WTC11 (cell line): ENCODE results near the gene PDZK1IP1.

ENCODE experiments used
- CTCF ChIP-seq: fragments of 200-600 bp; IDR thresholded peaks from 2 replicates; pipeline ENCODE4 v1.8.0; 2022; ENCODE audit warnings: antibody characterized with exemption
- ETV6 ChIP-seq: sonication (generic); formaldehyde crosslinking; IDR thresholded peaks from 2 replicates; pipeline ENCODE4 v1.8.1; 2022; ENCODE audit warnings: mild to moderate bottlenecking, missing genetic modification reagents
- FOXP1 ChIP-seq: sonication (generic); formaldehyde crosslinking; IDR thresholded peaks from 2 replicates; pipeline ENCODE4 v1.8.0; 2022; ENCODE audit warnings: missing genetic modification reagents, mild to moderate bottlenecking, moderate library complexity, borderline replicate concordance
- HMGXB4 ChIP-seq: sonication (generic); formaldehyde crosslinking; IDR thresholded peaks from 2 replicates; pipeline ENCODE4 v1.8.1; 2023; ENCODE audit warnings: mild to moderate bottlenecking, moderate library complexity, missing genetic modification reagents
- NFE2L1 ChIP-seq: sonication (generic); formaldehyde crosslinking; IDR thresholded peaks from 2 replicates; pipeline ENCODE4 v1.8.1; 2023; ENCODE audit warnings: missing genetic modification reagents
- PRDM15 ChIP-seq: sonication (generic); formaldehyde crosslinking; IDR thresholded peaks from 2 replicates; pipeline ENCODE4 v1.8.0; 2022; ENCODE audit warnings: missing genetic modification reagents
- RELA ChIP-seq: sonication (generic); formaldehyde crosslinking; IDR thresholded peaks from 2 replicates; pipeline ENCODE4 v1.8.1; 2022; ENCODE audit warnings: missing genetic modification reagents, mild to moderate bottlenecking, borderline replicate concordance
- ZNF219 ChIP-seq: sonication (generic); formaldehyde crosslinking; IDR thresholded peaks from 2 replicates; pipeline ENCODE4 v1.8.0; 2023; ENCODE audit warnings: missing genetic modification reagents, mild to moderate bottlenecking, borderline replicate concordance
- ZNF416 ChIP-seq: fragments of 250-450 bp; sonication (Bioruptor Pico); IDR thresholded peaks from 2 replicates; pipeline ENCODE4 v1.9.0; 2021; ENCODE audit warnings: mild to moderate bottlenecking, inconsistent platforms
- ZNF423 ChIP-seq: fragments of 250-450 bp; sonication (Bioruptor Pico); IDR thresholded peaks from 2 replicates; pipeline ENCODE4 v2.1.2; 2022; ENCODE audit warnings: mild to moderate bottlenecking, moderate library complexity
- TF ChIP-seq, protein P1 (sequence below): sonication (generic); formaldehyde crosslinking; IDR thresholded peaks from 2 replicates; pipeline ENCODE4 v1.8.1; 2022; ENCODE audit warnings: mild to moderate bottlenecking, missing genetic modification reagents, moderate library complexity, borderline replicate concordance
- TF ChIP-seq, protein P2 (sequence below): sonication (generic); formaldehyde crosslinking; conservative IDR thresholded peaks from 2 replicates; pipeline ENCODE4 v1.8.1; 2022; ENCODE audit warnings: mild to moderate bottlenecking, missing genetic modification reagents

DNA sequence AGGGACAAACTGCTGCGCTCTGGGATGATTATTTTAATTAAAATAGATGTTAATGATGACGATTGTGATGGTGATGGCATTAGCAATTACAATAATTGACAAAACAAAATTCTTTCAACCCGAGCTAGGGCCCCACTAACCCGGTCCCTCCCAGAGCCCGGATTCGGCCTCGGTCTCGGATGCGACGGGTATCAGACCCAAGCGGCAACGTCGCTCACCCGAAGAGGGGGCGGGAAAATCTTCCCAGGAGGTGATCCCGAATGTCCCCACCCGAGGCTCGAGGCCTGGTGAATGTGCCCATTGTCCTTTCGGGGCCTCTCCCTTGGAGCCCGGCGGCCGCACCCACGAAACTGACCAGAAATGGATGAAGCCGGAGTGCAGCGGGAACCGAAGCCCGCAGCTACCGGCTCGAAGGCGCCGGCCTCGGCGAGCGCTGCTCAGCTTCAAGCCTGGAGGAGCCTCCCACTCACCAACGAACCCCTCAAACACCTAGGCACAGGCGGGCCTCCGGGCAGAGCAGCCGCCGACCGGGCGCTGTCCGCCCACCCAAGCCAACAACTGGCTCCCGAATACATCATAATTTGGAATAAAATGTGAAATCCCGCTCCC is 41.0 kb upstream of the PDZK1IP1 start:
- TF ChIP-seq ZNF416 (CRISPR knock-in tag): no peak
- TF ChIP-seq FOXP1 (CRISPR knock-in tag): 0 out of 2 replicates have a peak, but pooled peaks have one; percentile 9
- TF ChIP-seq CTCF: no peak
- TF ChIP-seq, protein P1, sequence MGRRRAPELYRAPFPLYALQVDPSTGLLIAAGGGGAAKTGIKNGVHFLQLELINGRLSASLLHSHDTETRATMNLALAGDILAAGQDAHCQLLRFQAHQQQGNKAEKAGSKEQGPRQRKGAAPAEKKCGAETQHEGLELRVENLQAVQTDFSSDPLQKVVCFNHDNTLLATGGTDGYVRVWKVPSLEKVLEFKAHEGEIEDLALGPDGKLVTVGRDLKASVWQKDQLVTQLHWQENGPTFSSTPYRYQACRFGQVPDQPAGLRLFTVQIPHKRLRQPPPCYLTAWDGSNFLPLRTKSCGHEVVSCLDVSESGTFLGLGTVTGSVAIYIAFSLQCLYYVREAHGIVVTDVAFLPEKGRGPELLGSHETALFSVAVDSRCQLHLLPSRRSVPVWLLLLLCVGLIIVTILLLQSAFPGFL: no peak
- TF ChIP-seq, protein P2, sequence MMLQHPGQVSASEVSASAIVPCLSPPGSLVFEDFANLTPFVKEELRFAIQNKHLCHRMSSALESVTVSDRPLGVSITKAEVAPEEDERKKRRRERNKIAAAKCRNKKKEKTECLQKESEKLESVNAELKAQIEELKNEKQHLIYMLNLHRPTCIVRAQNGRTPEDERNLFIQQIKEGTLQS: no peak
- no peak for TF ChIP-seq PRDM15 (CRISPR knock-in tag)
- no peak for TF ChIP-seq NFE2L1 (CRISPR knock-in tag)
- no peak for TF ChIP-seq ZNF423 (CRISPR knock-in tag)
- no peak for TF ChIP-seq RELA (CRISPR knock-in tag)
- no peak for TF ChIP-seq ETV6 (CRISPR knock-in tag)
- no peak for TF ChIP-seq HMGXB4
- no peak for TF ChIP-seq ZNF219 (CRISPR knock-in tag)
